ENCODE results near the gene RBM20. TPM values are rescaled to one million over a fixed set of nuclear protein-coding genes. Genes with fewer than 3 reads are reported as not detected.

Gene RBM20
- total and polyA plus RNA-seq, 2 of the 13 experiments (the other 11 are each of a cell fraction or from before 2014, with no cell fraction given): 0.02 to 0.22 TPM

GRCh38 chr10:110871298-110872084 is 227.4 kb downstream of the RBM20 start, which contains the start of gene PDCD4 (continued):
- no peak for TF ChIP-seq FUBP1 (CRISPR knock-in tag; IDR thresholded peaks at IDR 0.05; ENCODE audit: borderline replicate concordance)
- TF ChIP-seq ZNF414 (CRISPR knock-in tag; IDR thresholded peaks at IDR 0.05): no peak; the same call in 1 of the 2 replicates
- no peak for TF ChIP-seq KMT2A (CRISPR knock-in tag; IDR thresholded peaks at IDR 0.05)
- no peak for TF ChIP-seq ATF7-NPFF (CRISPR knock-in tag; IDR thresholded peaks at IDR 0.05; ENCODE audit: low read depth)
- TF ChIP-seq ZNF18 (CRISPR knock-in tag; IDR thresholded peaks at IDR 0.05; ENCODE audit: insufficient replicate concordance): no peak
- TF ChIP-seq MATR3 (CRISPR knock-in tag; IDR thresholded peaks at IDR 0.05): no peak
- no peak for TF ChIP-seq ZNF557 (CRISPR knock-in tag; IDR thresholded peaks at IDR 0.05)
- no peak; the same call in 1 of the 2 replicates for TF ChIP-seq TAF1 (CRISPR knock-in tag; IDR thresholded peaks at IDR 0.05)
- TF ChIP-seq DNMT1 (CRISPR knock-in tag; IDR thresholded peaks at IDR 0.05): no peak
- no peak for TF ChIP-seq BCLAF1 (IDR thresholded peaks at IDR 0.05)
- no peak for TF ChIP-seq FOXM1 (CRISPR knock-in tag; IDR thresholded peaks at IDR 0.05)
- no peak for TF ChIP-seq RXRB (CRISPR knock-in tag; IDR thresholded peaks at IDR 0.05; ENCODE audit: borderline replicate concordance)
- no peak for TF ChIP-seq SMARCC2 (IDR thresholded peaks at IDR 0.05)
- TF ChIP-seq ZNF484 (CRISPR knock-in tag; IDR thresholded peaks at IDR 0.05; ENCODE audit: borderline replicate concordance, low read depth): no peak
- no peak for TF ChIP-seq SRF (IDR thresholded peaks at IDR 0.05; ENCODE audit: low read depth, low read length)
- no peak for TF ChIP-seq ZNF639 (CRISPR knock-in tag; conservative IDR thresholded peaks at IDR 0.05)
- TF ChIP-seq HMGXB4 (CRISPR knock-in tag; IDR thresholded peaks at IDR 0.05; ENCODE audit: borderline replicate concordance in 1 of 2, low read depth in 1 of 2): 0 out of 4 replicates have a peak, but pooled peaks of 1 of the 2 experiments have one; percentile 8
